Neural progenitor cell (in vitro differentiated cells): ENCODE results near the gene GHITM. TPM values are rescaled to one million over a fixed set of nuclear protein-coding genes. Genes with fewer than 3 reads are reported as not detected.

ENCODE experiments used
- DNase-seq: peaks from one replicate; pipeline ENCODE4 v3.0.0-alpha.2; 2016; ENCODE audit warnings: low spot score
- H2AFZ ChIP-seq: fragments of 200-600 bp; sonication (generic); replicated peaks from 2 replicates; pipeline ENCODE4 v1.6.1; 2016; ENCODE audit warnings: antibody characterized with exemption
- H3F3A ChIP-seq: fragments of 200-600 bp; sonication (generic); 2 replicates; pipeline ENCODE4 v1.6.1; 2016; ENCODE audit warnings: antibody characterized with exemption, low read depth
- H3K27ac ChIP-seq: fragments of 200-600 bp; sonication (generic); 2 replicates; pipeline ENCODE4 v1.5.1; 2016; ENCODE audit warnings: mild to moderate bottlenecking
- H3K27me3 ChIP-seq: fragments of 200-600 bp; sonication (generic); 2 replicates; pipeline ENCODE4 v1.6.1; 2016; ENCODE audit warnings: mild to moderate bottlenecking, moderate library complexity
- H3K36me3 ChIP-seq: fragments of 200-600 bp; sonication (generic); 2 replicates; pipeline ENCODE4 v1.5.1; 2016
- H3K4me1 ChIP-seq: fragments of 200-600 bp; sonication (generic); 2 replicates; pipeline ENCODE4 v1.6.1; 2016; ENCODE audit warnings: mixed run types
- H3K4me2 ChIP-seq: fragments of 200-600 bp; sonication (generic); 2 replicates; pipeline ENCODE4 v1.6.1; 2016
- H3K4me3 ChIP-seq: fragments of 200-600 bp; sonication (generic); 2 replicates; pipeline ENCODE4 v1.5.1; 2016
- H3K79me2 ChIP-seq: fragments of 200-600 bp; sonication (generic); 2 replicates; pipeline ENCODE4 v1.6.1; 2016; ENCODE audit warnings: low read depth
- H3K9ac ChIP-seq: fragments of 200-600 bp; sonication (generic); 2 replicates; pipeline ENCODE4 v1.6.1; 2016
- H3K9me3 ChIP-seq: fragments of 200-600 bp; sonication (generic); 2 replicates; pipeline ENCODE4 v1.5.1; 2016; ENCODE audit warnings: low read depth
- H4K20me1 ChIP-seq: fragments of 200-600 bp; sonication (generic); 2 replicates; pipeline ENCODE4 v1.6.1; 2016; ENCODE audit warnings: low read depth
- H3K27ac Mint-ChIP-seq: 3 replicates; pipeline ENCODE4 v1.8.0; 2021; ENCODE audit warnings: mixed read lengths
- H3K27me3 Mint-ChIP-seq: 2 replicates; pipeline ENCODE4 v1.8.0; 2022; ENCODE audit warnings: low read depth, mild to moderate bottlenecking, inconsistent platforms, moderate library complexity, mixed read lengths; ENCODE audit not compliant: insufficient read depth
- H3K36me3 Mint-ChIP-seq: 3 replicates; pipeline ENCODE4 v1.8.0; 2021; ENCODE audit warnings: mixed read lengths
- H3K4me1 Mint-ChIP-seq: 3 replicates; pipeline ENCODE4 v1.8.0; 2021; ENCODE audit warnings: mixed read lengths
- H3K4me3 Mint-ChIP-seq: 3 replicates; pipeline ENCODE4 v1.8.0; 2021; ENCODE audit warnings: mild to moderate bottlenecking, moderate library complexity, mixed read lengths
- H3K9me3 Mint-ChIP-seq: 3 replicates; pipeline ENCODE4 v1.8.0; 2020; ENCODE audit warnings: mixed read lengths
- EZH2 ChIP-seq: fragments of 200-600 bp; sonication (generic); IDR thresholded peaks from 2 replicates; pipeline ENCODE4 v1.6.1; 2017; ENCODE audit warnings: antibody characterized with exemption, mild to moderate bottlenecking, moderate library complexity
- EZH2phosphoT487 ChIP-seq: fragments of 200-600 bp; sonication (generic); IDR thresholded peaks from 2 replicates; pipeline ENCODE4 v1.6.1; 2017; ENCODE audit warnings: antibody characterized with exemption
- total RNA-seq: library from RNA; depleted of rRNA; stranded (reverse); fragments of >200 nt; gene quantifications from 2 replicates; pipeline ENCODE4 v1.2.3, GENCODE V29; 2015; ENCODE audit warnings: low replicate concordance
- TF ChIP-seq, protein P1 (sequence below): fragments of 200-600 bp; sonication (generic); IDR thresholded peaks from 2 replicates; pipeline ENCODE4 v1.5.1; 2017; ENCODE audit warnings: antibody characterized with exemption, mild to moderate bottlenecking

GHITM gene
- total RNA-seq, 1 donor from 2014 or later = 181 TPM

DNA sequence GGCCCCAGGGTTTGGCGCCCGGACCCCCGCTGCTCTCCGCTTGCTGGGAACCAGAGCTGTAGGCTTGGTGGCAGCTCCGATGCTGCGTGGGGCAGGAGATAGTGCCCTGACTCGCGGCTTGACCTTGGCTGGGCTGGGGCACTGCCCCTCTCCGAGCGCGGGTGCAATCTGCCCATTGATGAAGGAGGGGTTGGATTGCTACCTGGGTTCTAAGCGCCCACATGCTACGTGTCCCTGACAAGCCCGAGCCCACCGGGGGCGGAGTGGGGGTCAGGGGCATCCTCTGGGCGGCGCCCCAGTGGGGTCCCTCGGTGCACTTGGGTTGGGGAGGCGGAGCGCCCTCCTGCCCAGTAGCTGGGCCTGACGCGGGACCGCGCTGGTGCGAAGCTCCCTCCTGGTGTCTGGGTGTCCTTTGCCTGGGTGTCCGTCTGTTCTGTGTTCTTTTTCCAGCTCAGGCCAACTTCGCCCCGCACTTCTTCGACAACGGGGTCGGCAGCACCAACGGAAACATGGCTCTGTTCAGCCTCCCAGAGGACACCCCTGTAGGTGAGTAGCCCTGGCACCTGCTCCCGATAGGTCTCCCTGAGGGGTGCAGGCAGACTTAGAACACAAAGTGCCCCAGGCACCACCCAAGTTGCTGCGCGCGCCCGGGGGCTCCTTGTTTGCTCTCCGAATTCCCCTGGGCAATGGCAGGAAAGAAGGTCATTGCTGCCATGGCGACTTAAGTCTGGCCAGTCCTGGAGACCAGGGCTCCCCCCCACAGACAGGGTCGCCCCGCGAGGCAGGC, 55.9 kb downstream of the GHITM start:
- H4K20me1 ChIP-seq = no peaks in the 10 kb centered on the region
- peak; percentile 46 for TF ChIP-seq EZH2
- TF ChIP-seq, protein P1, sequence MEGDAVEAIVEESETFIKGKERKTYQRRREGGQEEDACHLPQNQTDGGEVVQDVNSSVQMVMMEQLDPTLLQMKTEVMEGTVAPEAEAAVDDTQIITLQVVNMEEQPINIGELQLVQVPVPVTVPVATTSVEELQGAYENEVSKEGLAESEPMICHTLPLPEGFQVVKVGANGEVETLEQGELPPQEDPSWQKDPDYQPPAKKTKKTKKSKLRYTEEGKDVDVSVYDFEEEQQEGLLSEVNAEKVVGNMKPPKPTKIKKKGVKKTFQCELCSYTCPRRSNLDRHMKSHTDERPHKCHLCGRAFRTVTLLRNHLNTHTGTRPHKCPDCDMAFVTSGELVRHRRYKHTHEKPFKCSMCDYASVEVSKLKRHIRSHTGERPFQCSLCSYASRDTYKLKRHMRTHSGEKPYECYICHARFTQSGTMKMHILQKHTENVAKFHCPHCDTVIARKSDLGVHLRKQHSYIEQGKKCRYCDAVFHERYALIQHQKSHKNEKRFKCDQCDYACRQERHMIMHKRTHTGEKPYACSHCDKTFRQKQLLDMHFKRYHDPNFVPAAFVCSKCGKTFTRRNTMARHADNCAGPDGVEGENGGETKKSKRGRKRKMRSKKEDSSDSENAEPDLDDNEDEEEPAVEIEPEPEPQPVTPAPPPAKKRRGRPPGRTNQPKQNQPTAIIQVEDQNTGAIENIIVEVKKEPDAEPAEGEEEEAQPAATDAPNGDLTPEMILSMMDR = no peak
- Mint-ChIP-seq H3K9me3 (peaks cover 2% of the 10 kb centered on the region), H3K27ac (no peak overlapping the region), H3K27me3 (peaks cover 40% of the 10 kb centered on the region), H3K36me3 (no peaks in the 10 kb centered on the region), H3K4me1 (peaks cover 10% of the 10 kb centered on the region), H3K4me3 (peak overlapping the region; percentile 80)
- peak overlapping the region; percentile 100 for H3K4me2 ChIP-seq
- peak overlapping the region; percentile 71 for H3K4me3 ChIP-seq
- H3F3A ChIP-seq = no peaks in the 10 kb centered on the region
- no peaks in the 10 kb centered on the region for H3K4me1 ChIP-seq
- no peak overlapping the region for H3K9ac ChIP-seq
- no peak for DNase-seq
- no peaks in the 10 kb centered on the region for H3K36me3 ChIP-seq
- no peak overlapping the region for H3K27ac ChIP-seq
- H3K27me3 ChIP-seq = peaks cover 47% of the 10 kb centered on the region
- H2AFZ ChIP-seq = peak overlapping the region; percentile 85
- H3K79me2 ChIP-seq = no peaks in the 10 kb centered on the region
- H3K9me3 ChIP-seq = no peaks in the 10 kb centered on the region

DNA sequence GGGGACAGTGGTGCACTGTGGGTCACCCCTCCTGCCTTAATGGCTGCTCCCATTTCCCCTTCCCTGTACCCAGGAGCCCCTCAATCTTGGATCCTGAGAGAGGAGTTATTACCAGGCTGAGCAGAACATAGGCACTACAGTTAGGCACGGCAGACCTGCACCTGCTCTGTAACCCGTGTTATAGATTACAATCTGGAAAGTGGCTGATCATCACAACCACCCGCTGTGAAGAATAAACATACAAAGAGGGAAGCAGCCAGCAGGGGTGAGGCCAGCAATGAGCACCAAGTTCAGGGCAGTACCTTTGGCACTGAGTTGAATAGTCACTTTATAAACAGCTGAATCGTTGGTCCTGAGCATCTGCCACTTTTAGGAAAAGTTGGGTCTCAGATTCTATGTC, 56.8 kb downstream of the GHITM start:
- Mint-ChIP-seq H3K9me3 (peaks cover 2% of the 10 kb centered on the region), H3K36me3 (no peaks in the 10 kb centered on the region), H3K27me3 (peaks cover 40% of the 10 kb centered on the region), H3K4me3 (peak overlapping the region; percentile 46), H3K27ac (peak overlapping the region; percentile 74), H3K4me1 (peaks cover 10% of the 10 kb centered on the region)
- no peak overlapping the region for H3K9ac ChIP-seq
- no peak overlapping the region for H2AFZ ChIP-seq
- no peaks in the 10 kb centered on the region for H4K20me1 ChIP-seq
- H3K36me3 ChIP-seq = no peaks in the 10 kb centered on the region
- no peak overlapping the region for H3K4me2 ChIP-seq
- no peaks in the 10 kb centered on the region for H3K4me1 ChIP-seq
- H3F3A ChIP-seq = no peaks in the 10 kb centered on the region
- peaks cover 47% of the 10 kb centered on the region for H3K27me3 ChIP-seq
- no peak overlapping the region for H3K27ac ChIP-seq
- H3K9me3 ChIP-seq = no peaks in the 10 kb centered on the region
- no peaks in the 10 kb centered on the region for H3K79me2 ChIP-seq
- no peak overlapping the region for H3K4me3 ChIP-seq
- no peak for DNase-seq
- TF ChIP-seq EZH2 = no peak
- TF ChIP-seq, protein P1 = no peak
- TF ChIP-seq EZH2phosphoT487 = no peak

DNA sequence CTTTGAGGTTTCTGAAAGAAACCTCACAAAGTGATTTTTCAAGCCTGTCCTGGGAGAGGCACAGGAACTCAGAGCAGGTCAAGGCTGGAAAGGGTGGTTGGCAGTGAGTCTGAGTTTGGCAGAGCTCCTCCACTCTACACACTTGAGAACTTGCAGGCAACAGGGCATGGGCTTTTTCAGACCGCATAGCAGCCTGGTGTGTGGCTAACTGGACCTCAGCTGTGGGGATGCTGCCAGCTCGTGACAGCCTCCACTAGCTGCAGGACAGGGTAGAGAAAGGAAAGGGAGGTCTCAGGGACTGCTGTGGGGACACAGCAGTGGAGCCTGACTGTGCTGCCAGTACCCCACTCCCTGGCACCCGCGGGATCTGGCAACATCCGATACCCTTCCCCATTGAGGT, 57.6 kb downstream of the GHITM start:
- no peaks in the 10 kb centered on the region for H4K20me1 ChIP-seq
- no peaks in the 10 kb centered on the region for H3K36me3 ChIP-seq
- no peak overlapping the region for H3K27ac ChIP-seq
- peaks cover 10% of the 10 kb centered on the region for H3K4me1 Mint-ChIP-seq
- no peak overlapping the region for H2AFZ ChIP-seq
- no peak overlapping the region for H3K4me2 ChIP-seq
- no peak overlapping the region for H3K4me3 ChIP-seq
- no peak overlapping the region for H3K27ac Mint-ChIP-seq
- peaks cover 2% of the 10 kb centered on the region for H3K9me3 Mint-ChIP-seq
- peaks cover 47% of the 10 kb centered on the region for H3K27me3 ChIP-seq
- no peaks in the 10 kb centered on the region for H3K4me1 ChIP-seq
- H3K79me2 ChIP-seq = no peaks in the 10 kb centered on the region
- TF ChIP-seq EZH2phosphoT487 (no peak), EZH2 (no peak)
- TF ChIP-seq, protein P1 = no peak
- no peak overlapping the region for H3K4me3 Mint-ChIP-seq
- DNase-seq = no peak
- H3K36me3 Mint-ChIP-seq = no peaks in the 10 kb centered on the region
- H3K9me3 ChIP-seq = no peaks in the 10 kb centered on the region
- no peak overlapping the region for H3K9ac ChIP-seq
- H3F3A ChIP-seq = no peaks in the 10 kb centered on the region
- H3K27me3 Mint-ChIP-seq = peaks cover 33% of the 10 kb centered on the region
